ENCODE measurements around the gene TMEM214. TPM values are rescaled to one million over a fixed set of nuclear protein-coding genes. Genes with fewer than 3 reads are reported as not detected.

TMEM214 gene
- total RNA-seq, 3 donors from 2014 or later (not counting 1 experiment from before 2014, with no cell fraction given) = 64.9 to 81.1 (median 79.2) TPM

DNA sequence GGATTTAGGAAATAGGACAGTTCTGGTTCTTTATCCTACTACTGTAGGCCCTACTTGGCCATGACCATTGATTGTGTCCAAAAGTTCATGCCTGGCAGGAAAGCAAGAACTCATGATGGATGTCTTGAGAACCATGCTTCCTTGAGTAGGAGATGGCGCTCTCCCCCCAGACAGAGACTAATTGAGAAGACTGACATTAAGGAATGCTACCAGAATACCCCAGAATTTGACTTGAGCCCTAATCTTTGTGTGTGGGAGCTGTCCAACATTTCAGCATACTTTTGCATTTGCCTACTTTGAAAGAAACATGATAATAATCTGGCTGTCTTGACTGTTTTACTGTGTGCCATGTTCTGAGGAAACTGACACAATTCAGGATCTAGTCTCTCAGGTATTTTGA lies 39.0 kb upstream of the TMEM214 start:
- Mint-ChIP-seq H3K9me3 (no peaks in the 10 kb centered on the region), H3K36me3 (no peaks in the 10 kb centered on the region), H3K4me1 (no peaks in the 10 kb centered on the region), H3K27ac (no peak overlapping the region), H3K4me3 (no peak overlapping the region), H3K27me3 (ENCODE audit: low read depth in 2 of 2) (peaks cover 3 to 8% of the 10 kb centered on the region in 2 donors)
- DNase-seq (no peak), ATAC-seq (no peak)
- TF ChIP-seq, protein P1, sequence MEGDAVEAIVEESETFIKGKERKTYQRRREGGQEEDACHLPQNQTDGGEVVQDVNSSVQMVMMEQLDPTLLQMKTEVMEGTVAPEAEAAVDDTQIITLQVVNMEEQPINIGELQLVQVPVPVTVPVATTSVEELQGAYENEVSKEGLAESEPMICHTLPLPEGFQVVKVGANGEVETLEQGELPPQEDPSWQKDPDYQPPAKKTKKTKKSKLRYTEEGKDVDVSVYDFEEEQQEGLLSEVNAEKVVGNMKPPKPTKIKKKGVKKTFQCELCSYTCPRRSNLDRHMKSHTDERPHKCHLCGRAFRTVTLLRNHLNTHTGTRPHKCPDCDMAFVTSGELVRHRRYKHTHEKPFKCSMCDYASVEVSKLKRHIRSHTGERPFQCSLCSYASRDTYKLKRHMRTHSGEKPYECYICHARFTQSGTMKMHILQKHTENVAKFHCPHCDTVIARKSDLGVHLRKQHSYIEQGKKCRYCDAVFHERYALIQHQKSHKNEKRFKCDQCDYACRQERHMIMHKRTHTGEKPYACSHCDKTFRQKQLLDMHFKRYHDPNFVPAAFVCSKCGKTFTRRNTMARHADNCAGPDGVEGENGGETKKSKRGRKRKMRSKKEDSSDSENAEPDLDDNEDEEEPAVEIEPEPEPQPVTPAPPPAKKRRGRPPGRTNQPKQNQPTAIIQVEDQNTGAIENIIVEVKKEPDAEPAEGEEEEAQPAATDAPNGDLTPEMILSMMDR (IDR thresholded peaks at IDR 0.05) = no peak
- no peaks in the 10 kb centered on the region for H3K4me1 ChIP-seq (ENCODE audit: control insufficient read depth, insufficient read depth, low read length)
- H3K36me3 ChIP-seq (ENCODE audit: control insufficient read depth, insufficient read depth, low read length) = no peaks in the 10 kb centered on the region
- H3K4me3 ChIP-seq (ENCODE audit: low read length) = no peak overlapping the region
- no peak overlapping the region for H3K27ac ChIP-seq (ENCODE audit: low read length)
- H3K9me3 ChIP-seq (ENCODE audit: control insufficient read depth, insufficient read depth, low read length) = no peaks in the 10 kb centered on the region
- 73% methylated on average over 1 of the region's 1 CpG for WGBS (ENCODE audit: insufficient coverage)
- intact Hi-C loops (cut with micrococcal nuclease) = no loop called here
- no peaks in the 10 kb centered on the region for H3K27me3 ChIP-seq (ENCODE audit: control insufficient read depth, insufficient read depth, low read length)

DNA sequence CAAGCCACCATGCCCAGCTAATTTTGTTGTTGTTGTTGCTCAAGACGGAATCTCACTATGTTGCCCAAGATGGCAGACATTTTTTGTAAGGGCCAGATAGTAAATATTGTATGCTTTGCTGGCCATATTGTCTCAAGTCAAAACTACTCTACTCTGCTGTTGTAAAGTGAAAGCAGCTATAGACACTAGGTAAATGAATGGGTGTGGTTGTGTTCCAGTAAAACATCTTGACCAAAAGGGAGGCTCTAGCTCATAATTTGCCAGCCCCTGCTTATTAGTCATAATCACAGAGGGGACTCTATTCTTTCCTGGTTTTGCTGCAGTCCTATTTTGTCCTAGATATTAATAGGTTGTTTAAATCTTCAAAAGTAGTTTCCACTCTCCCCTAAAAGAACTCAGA lies 37.8 kb upstream of the TMEM214 start:
- Histone ChIP-seq H3K36me3 (ENCODE audit: control insufficient read depth, insufficient read depth, low read length) (no peaks in the 10 kb centered on the region), H3K27ac (ENCODE audit: low read length) (no peak overlapping the region), H3K9me3 (ENCODE audit: control insufficient read depth, insufficient read depth, low read length) (no peaks in the 10 kb centered on the region), H3K27me3 (ENCODE audit: control insufficient read depth, insufficient read depth, low read length) (no peaks in the 10 kb centered on the region), H3K4me1 (ENCODE audit: control insufficient read depth, insufficient read depth, low read length) (no peaks in the 10 kb centered on the region), H3K4me3 (ENCODE audit: low read length) (no peak overlapping the region)
- H3K9me3 Mint-ChIP-seq = no peaks in the 10 kb centered on the region
- H3K36me3 Mint-ChIP-seq = no peaks in the 10 kb centered on the region
- ATAC-seq (no peak), DNase-seq (no peak)
- H3K27ac Mint-ChIP-seq = no peak overlapping the region
- WGBS (ENCODE audit: insufficient coverage) = 91% methylated on average over 1 of the region's 1 CpG
- H3K4me1 Mint-ChIP-seq = no peaks in the 10 kb centered on the region
- TF ChIP-seq, protein P1 (IDR thresholded peaks at IDR 0.05) = no peak
- intact Hi-C loops (cut with micrococcal nuclease) = no loop called here
- H3K4me3 Mint-ChIP-seq = no peak overlapping the region
- peaks cover 0 to 3% of the 10 kb centered on the region in 2 donors for H3K27me3 Mint-ChIP-seq (ENCODE audit: low read depth in 2 of 2)

DNA sequence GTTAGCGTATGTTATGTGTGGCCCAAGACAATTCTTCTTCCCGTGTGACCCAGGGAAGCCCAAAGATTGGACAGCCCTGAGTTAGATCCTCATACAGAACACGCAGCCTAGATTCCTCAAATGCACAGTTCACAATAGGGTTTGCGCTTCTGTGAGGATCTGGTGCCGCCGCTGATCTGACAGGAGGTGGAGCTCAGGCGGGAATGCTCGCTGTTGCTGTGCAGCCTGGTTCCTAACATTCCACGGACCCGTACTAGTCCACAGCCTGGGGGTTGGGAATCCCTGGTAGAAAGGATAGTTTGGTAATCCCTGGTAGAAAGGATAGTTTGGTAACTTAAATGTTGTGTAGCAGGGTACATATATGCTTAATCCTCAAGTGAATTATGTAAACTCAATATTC lies 35.4 kb upstream of the TMEM214 start:
- Mint-ChIP-seq H3K9me3 (no peaks in the 10 kb centered on the region), H3K4me1 (no peaks in the 10 kb centered on the region), H3K27me3 (ENCODE audit: low read depth in 2 of 2) (peaks cover 3 to 9% of the 10 kb centered on the region in 2 donors), H3K27ac (no peak overlapping the region), H3K4me3 (no peak overlapping the region), H3K36me3 (no peaks in the 10 kb centered on the region)
- TF ChIP-seq, protein P1 (IDR thresholded peaks at IDR 0.05) = no peak
- Histone ChIP-seq H3K36me3 (ENCODE audit: control insufficient read depth, insufficient read depth, low read length) (no peaks in the 10 kb centered on the region), H3K9me3 (ENCODE audit: control insufficient read depth, insufficient read depth, low read length) (no peaks in the 10 kb centered on the region), H3K27ac (ENCODE audit: low read length) (no peak overlapping the region), H3K4me1 (ENCODE audit: control insufficient read depth, insufficient read depth, low read length) (no peaks in the 10 kb centered on the region), H3K27me3 (ENCODE audit: control insufficient read depth, insufficient read depth, low read length) (no peaks in the 10 kb centered on the region), H3K4me3 (ENCODE audit: low read length) (no peak overlapping the region)
- DNase-seq (no peak), ATAC-seq (no peak)
- WGBS (ENCODE audit: insufficient coverage) = 92% methylated on average over 10 of the region's 10 CpGs
- intact Hi-C loops (cut with micrococcal nuclease) = no loop called here

DNA sequence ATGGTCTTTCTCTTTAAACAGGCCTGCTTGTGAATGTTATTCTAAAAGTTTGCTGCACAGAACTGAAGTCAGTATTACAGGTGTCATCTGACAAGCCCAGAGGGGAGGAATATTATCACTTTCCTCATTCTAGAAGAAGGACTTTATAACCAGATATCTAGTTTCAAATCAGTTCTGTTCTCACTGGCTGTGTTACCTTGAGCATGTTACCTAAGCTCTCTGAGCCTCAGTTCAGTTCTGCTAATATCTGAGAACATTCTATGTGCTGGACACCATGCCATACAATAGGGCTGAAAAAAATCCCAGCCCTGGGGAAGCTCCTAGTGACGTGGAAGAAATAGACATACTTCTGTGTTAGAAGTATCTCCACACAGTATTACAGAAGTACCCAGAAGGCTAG lies 34.4 kb upstream of the TMEM214 start:
- TF ChIP-seq, protein P1 (IDR thresholded peaks at IDR 0.05) = no peak
- Mint-ChIP-seq H3K4me1 (no peaks in the 10 kb centered on the region), H3K4me3 (no peak overlapping the region), H3K9me3 (no peaks in the 10 kb centered on the region), H3K27me3 (ENCODE audit: low read depth in 2 of 2) (peaks cover 3 to 9% of the 10 kb centered on the region in 2 donors), H3K27ac (no peak overlapping the region), H3K36me3 (no peaks in the 10 kb centered on the region)
- H3K27me3 ChIP-seq (ENCODE audit: control insufficient read depth, insufficient read depth, low read length) = no peaks in the 10 kb centered on the region
- 89% methylated on average over 1 of the region's 1 CpG for WGBS (ENCODE audit: insufficient coverage)
- H3K36me3 ChIP-seq (ENCODE audit: control insufficient read depth, insufficient read depth, low read length) = no peaks in the 10 kb centered on the region
- no peak for ATAC-seq
- H3K4me3 ChIP-seq (ENCODE audit: low read length) = no peak overlapping the region
- intact Hi-C loops (cut with micrococcal nuclease) = no loop called here
- no peaks in the 10 kb centered on the region for H3K9me3 ChIP-seq (ENCODE audit: control insufficient read depth, insufficient read depth, low read length)
- no peak for DNase-seq
- H3K4me1 ChIP-seq (ENCODE audit: control insufficient read depth, insufficient read depth, low read length) = no peaks in the 10 kb centered on the region
- H3K27ac ChIP-seq (ENCODE audit: low read length) = no peak overlapping the region

Measured in natural killer cell (primary cell).